Gastroesophageal sphincter (tissue), 4 donors: Measurements from ENCODE around the gene EDNRB. TPM values are rescaled to one million over a fixed set of nuclear protein-coding genes. Genes with fewer than 3 reads are reported as not detected.
A peak's percentile ranks its signal among the peaks of the same experiment; 100 is the strongest.
"Not testable (repeated sequence)": the region's sequence is repeated elsewhere in the genome, so short reads cannot be mapped to it uniquely, and the experiment has no call there.

Source experiments
- ATAC-seq: fragments of 150-250 bp; one replicate; pipeline ENCODE4 v1.9.1; 2016; ENCODE audit warnings: mild to moderate bottlenecking, moderate library complexity
- H3K27ac ChIP-seq, 4 donors: fragments of 200-600 bp; sonication (generic) in 3 of 4; 1 replicate in 3 of 4; 2 replicates in 1 of 4; pipeline ENCODE4 v1.5.1; 2016 to 2019
- H3K27me3 ChIP-seq: fragments of 200-600 bp; sonication (generic); one replicate; pipeline ENCODE4 v1.5.1; 2019
- H3K36me3 ChIP-seq, 2 donors: fragments of 200-600 bp; sonication (generic); one replicate each; pipeline ENCODE4 v1.5.1; 2019; ENCODE audit warnings: control low read depth in 1 of 2
- H3K4me1 ChIP-seq, 3 donors: fragments of 200-600 bp; sonication (generic); 1 replicate in 2 of 3; 2 replicates in 1 of 3; pipeline ENCODE4 v1.5.1; 2016 to 2019; ENCODE audit warnings: control low read depth in 2 of 3
- H3K4me3 ChIP-seq, 2 donors: fragments of 200-600 bp; sonication (generic); one replicate each; pipeline ENCODE4 v1.5.1; 2019; ENCODE audit warnings: mild to moderate bottlenecking in 1 of 2, moderate library complexity in 1 of 2
- H3K9me3 ChIP-seq, 3 donors: fragments of 200-600 bp; sonication (generic); one replicate each; pipeline ENCODE4 v1.5.1; 2017 to 2019; ENCODE audit warnings: control low read depth in 2 of 3
- EP300 ChIP-seq: sonication (generic); formaldehyde crosslinking; IDR thresholded peaks from one replicate; pipeline ENCODE4 v1.6.1; 2017; ENCODE audit warnings: antibody characterized with exemption, mild to moderate bottlenecking
- POLR2A ChIP-seq, 2 donors: fragments of 450-650 bp; IDR thresholded peaks; one replicate each; pipeline ENCODE4 v1.6.1; 2017; ENCODE audit warnings: antibody characterized with exemption in 2 of 2, mild to moderate bottlenecking in 2 of 2, moderate library complexity in 1 of 2
- POLR2AphosphoS5 ChIP-seq: sonication (generic); formaldehyde crosslinking; IDR thresholded peaks from one replicate; pipeline ENCODE4 v1.6.1; 2017; ENCODE audit warnings: antibody characterized with exemption
- WGBS, 2 donors: methylation state at CpG; one replicate each; pipeline ENCODE4 v1.1.5; 2018; ENCODE audit warnings: low coverage in 1 of 2; 5-methylcytosine and 5-hydroxymethylcytosine counted together
- small RNA-seq, 4 donors: library from RNA; depleted of rRNA; stranded (forward); fragments of <200 nt; gene quantifications; one replicate each; pipeline ENCODE3, GENCODE V24; 2016
- total RNA-seq, 4 donors: library from RNA; depleted of rRNA; stranded (reverse); fragments of >200 nt; gene quantifications; one replicate each; pipeline ENCODE4 v1.1.0, GENCODE V29; 2016
- TF ChIP-seq, protein P1 (sequence below), 4 experiments: fragments of 200-600 bp in 2 of 4; fragments of 450-650 bp in 2 of 4; sonication (generic) in 1 of 4; IDR thresholded peaks; one replicate each; pipeline ENCODE4 v1.5.1; 2017 to 2019; ENCODE audit warnings: antibody characterized with exemption in 4 of 4, mild to moderate bottlenecking in 2 of 4, moderate library complexity in 2 of 4

The EDNRB gene
- total RNA-seq, 4 donors from 2014 or later = 9.0 to 52.7 (median 37.8) TPM

DNA sequence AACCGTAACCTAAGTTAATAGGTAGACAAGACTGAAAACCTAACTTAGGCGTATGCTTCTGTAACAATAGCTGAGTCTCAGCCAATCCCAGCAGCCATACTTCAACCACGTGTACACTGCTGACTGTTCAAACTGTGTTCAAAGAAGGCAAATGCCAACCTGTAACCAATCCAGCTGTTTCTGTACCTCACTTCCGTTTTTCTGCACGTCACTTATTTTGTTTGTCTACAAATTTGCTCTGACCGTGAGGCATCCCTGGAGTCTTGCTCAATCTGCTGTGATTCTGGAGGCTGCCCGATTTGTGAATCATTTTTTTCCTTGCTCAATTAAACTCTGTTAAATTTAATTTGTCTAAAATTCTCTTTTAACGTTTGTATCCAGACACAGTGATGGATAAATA, 59.2 kb downstream of the EDNRB start:
- H3K36me3 ChIP-seq = no peaks in the 10 kb centered on the region
- no peaks in the 10 kb centered on the region for H3K9me3 ChIP-seq
- H3K27me3 ChIP-seq = no peaks in the 10 kb centered on the region
- TF ChIP-seq EP300 (no peak), POLR2AphosphoS5 (peak; percentile 24)
- no peak overlapping the region for H3K4me3 ChIP-seq
- WGBS, 2 donors = 60 to 84% methylated on average over 7 to 8 of the region's 8 CpGs
- peak overlapping the region in 2 of 4 donors; percentile 32 to 41 for H3K27ac ChIP-seq
- peak; percentile 89 for ATAC-seq
- peaks cover 0 to 5% (median 0%) of the 10 kb centered on the region in 3 donors for H3K4me1 ChIP-seq

DNA sequence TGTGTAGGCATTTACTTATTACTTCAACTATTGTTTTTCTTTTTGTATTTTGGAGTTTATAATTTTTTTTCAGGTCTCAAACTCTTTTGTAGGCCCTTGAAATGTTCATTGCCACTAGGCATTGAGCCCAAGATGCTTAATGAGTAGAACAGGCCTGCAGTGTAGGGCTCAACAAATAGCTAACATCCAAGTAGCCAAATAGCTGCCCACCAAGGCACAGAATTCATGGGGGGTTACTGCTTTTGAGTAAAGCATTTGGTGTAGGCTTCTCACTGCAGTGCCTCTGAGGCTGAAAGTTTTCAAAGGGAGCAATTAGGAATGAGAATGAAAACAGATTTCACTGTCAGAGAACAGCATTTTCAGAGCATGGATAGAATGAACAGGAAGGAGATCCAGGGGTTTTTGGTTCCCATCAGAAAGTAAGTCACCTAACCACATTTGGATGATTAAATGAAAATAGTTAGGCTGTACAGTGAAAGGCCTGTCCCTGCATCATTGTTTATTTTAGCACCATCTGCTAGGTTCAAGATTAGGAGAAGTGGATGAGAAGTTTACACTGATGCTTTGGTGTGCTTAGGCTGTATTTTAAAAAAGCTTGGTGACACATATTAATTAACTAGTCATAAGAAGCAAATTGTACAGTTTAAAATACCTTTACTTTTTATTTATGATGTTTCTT, 61.0 kb downstream of the EDNRB start:
- TF ChIP-seq EP300 (no peak), POLR2AphosphoS5 (no peak), POLR2A (IDR thresholded peaks at IDR 0.05) (no peak)
- TF ChIP-seq, protein P1, sequence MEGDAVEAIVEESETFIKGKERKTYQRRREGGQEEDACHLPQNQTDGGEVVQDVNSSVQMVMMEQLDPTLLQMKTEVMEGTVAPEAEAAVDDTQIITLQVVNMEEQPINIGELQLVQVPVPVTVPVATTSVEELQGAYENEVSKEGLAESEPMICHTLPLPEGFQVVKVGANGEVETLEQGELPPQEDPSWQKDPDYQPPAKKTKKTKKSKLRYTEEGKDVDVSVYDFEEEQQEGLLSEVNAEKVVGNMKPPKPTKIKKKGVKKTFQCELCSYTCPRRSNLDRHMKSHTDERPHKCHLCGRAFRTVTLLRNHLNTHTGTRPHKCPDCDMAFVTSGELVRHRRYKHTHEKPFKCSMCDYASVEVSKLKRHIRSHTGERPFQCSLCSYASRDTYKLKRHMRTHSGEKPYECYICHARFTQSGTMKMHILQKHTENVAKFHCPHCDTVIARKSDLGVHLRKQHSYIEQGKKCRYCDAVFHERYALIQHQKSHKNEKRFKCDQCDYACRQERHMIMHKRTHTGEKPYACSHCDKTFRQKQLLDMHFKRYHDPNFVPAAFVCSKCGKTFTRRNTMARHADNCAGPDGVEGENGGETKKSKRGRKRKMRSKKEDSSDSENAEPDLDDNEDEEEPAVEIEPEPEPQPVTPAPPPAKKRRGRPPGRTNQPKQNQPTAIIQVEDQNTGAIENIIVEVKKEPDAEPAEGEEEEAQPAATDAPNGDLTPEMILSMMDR (IDR thresholded peaks at IDR 0.05) = no peak
- no peak for ATAC-seq

DNA sequence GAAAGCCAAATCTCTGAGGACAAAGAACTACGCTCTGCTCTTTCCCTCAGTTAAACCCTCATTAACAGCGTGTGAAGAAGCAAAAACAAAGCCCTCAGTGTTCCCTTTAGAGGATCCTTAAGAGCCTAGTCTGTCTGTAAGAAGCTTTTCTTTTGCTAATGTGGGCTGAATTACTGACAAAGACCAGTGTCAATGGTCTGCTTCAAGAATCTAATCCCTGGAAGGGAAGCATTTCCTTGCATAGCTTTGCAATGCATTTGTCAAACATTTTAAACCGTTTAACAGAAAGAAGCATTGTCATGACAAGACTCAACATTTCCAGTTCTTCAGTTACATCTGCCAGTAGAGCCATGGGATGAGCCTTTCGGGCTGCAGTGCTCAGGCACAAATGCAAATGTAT, 64.9 kb downstream of the EDNRB start:
- Histone ChIP-seq H3K4me3 (no peak overlapping the region), H3K36me3 (no peaks in the 10 kb centered on the region), H3K4me1 (no peaks in the 10 kb centered on the region), H3K9me3 (peaks cover 0 to 8% (median 0%) of the 10 kb centered on the region in 3 donors), H3K27me3 (no peaks in the 10 kb centered on the region), H3K27ac (no peak overlapping the region)
- WGBS, 2 donors = 43 to 48% methylated on average over 4 of the region's 4 CpGs
- TF ChIP-seq, protein P1 (IDR thresholded peaks at IDR 0.05) = no peak
- TF ChIP-seq POLR2AphosphoS5 = no peak
- TF ChIP-seq POLR2A (IDR thresholded peaks at IDR 0.05) = no peak
- no peak for TF ChIP-seq EP300
- no peak for ATAC-seq

More for the DNA sequence above, 61.0 kb downstream of the EDNRB start:
- Histone ChIP-seq H3K27me3 (no peaks in the 10 kb centered on the region), H3K27ac (no peak overlapping the region), H3K4me1 (peaks cover 0 to 5% (median 0%) of the 10 kb centered on the region in 3 donors), H3K4me3 (no peak overlapping the region), H3K9me3 (no peaks in the 10 kb centered on the region), H3K36me3 (no peaks in the 10 kb centered on the region)

DNA sequence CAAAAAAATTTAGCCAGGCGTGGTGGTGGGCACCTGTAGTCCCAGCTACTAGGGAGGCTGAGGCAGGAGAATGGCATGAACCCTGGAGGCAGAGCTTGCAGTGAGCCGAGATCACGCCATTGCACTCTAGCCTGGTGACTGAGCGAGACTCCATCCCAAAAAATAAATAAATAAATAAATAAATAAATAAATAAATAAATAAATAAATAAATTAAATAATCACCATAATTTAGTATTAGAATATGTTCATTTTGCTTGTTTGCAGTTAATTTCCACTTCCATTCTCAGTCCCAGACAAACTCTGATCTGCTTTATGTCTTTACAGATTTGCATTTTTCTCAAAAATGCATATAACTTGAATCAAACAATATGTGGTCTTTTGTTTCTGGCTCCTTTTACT, 70.6 kb downstream of the EDNRB start:
- not testable (repeated sequence) for H3K4me3 ChIP-seq, H3K27me3 ChIP-seq, H3K4me1 ChIP-seq, H3K36me3 ChIP-seq, ATAC-seq, H3K27ac ChIP-seq
- peaks cover 0 to 12% (median 0%) of the 10 kb centered on the region in 3 donors for H3K9me3 ChIP-seq
- 95 to 100% methylated on average over 3 to 4 of the region's 4 CpGs for WGBS, 2 donors

DNA sequence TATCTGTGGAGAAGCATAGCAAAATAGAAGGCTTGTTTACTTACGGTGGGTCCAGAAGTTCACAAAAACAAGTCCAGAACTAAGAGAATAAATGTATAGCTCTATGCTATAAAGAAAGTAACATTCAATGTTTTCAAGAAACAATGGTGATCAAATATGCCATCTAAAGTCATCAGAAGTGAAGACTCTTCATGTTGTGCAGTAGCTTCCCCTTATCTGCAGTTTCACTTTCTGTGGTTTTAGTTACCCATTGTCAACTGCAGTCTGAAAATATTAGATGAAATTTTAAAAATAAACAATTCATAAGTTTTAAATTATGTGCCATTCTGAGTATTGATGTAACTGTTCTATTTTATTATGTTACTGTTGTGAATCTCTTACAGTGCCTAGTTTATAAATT, 72.5 kb downstream of the EDNRB start:
- Histone ChIP-seq H3K9me3 (peaks cover 0 to 12% (median 0%) of the 10 kb centered on the region in 3 donors), H3K4me3 (no peak overlapping the region), H3K27ac (no peak overlapping the region), H3K27me3 (no peaks in the 10 kb centered on the region), H3K36me3 (no peaks in the 10 kb centered on the region), H3K4me1 (no peaks in the 10 kb centered on the region)
- 70 to 77% methylated on average over 1 of the region's 1 CpG for WGBS, 2 donors
- ATAC-seq = no peak
- no peak for TF ChIP-seq EP300
- TF ChIP-seq, protein P1 (IDR thresholded peaks at IDR 0.05) = no peak
- no peak for TF ChIP-seq POLR2AphosphoS5
- TF ChIP-seq POLR2A (IDR thresholded peaks at IDR 0.05) = no peak

Small RNA genes within 50 kb of the gene (small RNA-seq; reads per million reads assigned to genes)
- 0 reads per million in 4 donors for gene RN7SL810P

Other genes starting within 250 kb of the EDNRB start
- 10 to 100 TPM in 3 of 4 donors, 1 to 10 TPM in 1; 8.9 to 17.3 (median 15.5) TPM for gene SLAIN1, start 221.1 kb downstream of the EDNRB start, total RNA-seq